Astrocyte (in vitro differentiated cells and primary cell): ENCODE data around the gene RUNDC1. TPM values are rescaled to one million over a fixed set of nuclear protein-coding genes. Genes with fewer than 3 reads are reported as not detected.

ENCODE experiments used
- DNase-seq: peaks from one replicate; pipeline ENCODE4 v3.0.0-alpha.2; 2010; ENCODE audit warnings: low read depth
- FAIRE-seq: peaks from 2 replicates; lab custom pipeline; 2011; peaks lifted over from hg19 to GRCh38; lab: Jason Lieb, UNC
- H2AFZ ChIP-seq: 2 replicates; pipeline ENCODE4 v1.6.0; 2012; ENCODE audit warnings: low read depth, low read length, inconsistent platforms
- H3K27ac ChIP-seq: 2 replicates; pipeline ENCODE4 v1.5.1; 2011; ENCODE audit warnings: low read depth, low read length, inconsistent platforms
- H3K27me3 ChIP-seq: 2 replicates; pipeline ENCODE4 v1.6.0; 2011; ENCODE audit warnings: low read length, inconsistent platforms; ENCODE audit not compliant: insufficient read depth
- H3K36me3 ChIP-seq: 2 replicates; pipeline ENCODE4 v1.5.1; 2011; ENCODE audit warnings: low read length, inconsistent platforms; ENCODE audit not compliant: insufficient read depth
- H3K4me1 ChIP-seq: 2 replicates; pipeline ENCODE4 v1.5.1; 2011; ENCODE audit warnings: low read length, inconsistent platforms; ENCODE audit not compliant: insufficient read depth
- H3K4me2 ChIP-seq: 2 replicates; pipeline ENCODE4 v1.6.0; 2012; ENCODE audit warnings: low read length, inconsistent platforms
- H3K4me3 ChIP-seq: 2 replicates; pipeline ENCODE4 v1.5.1; 2011; ENCODE audit warnings: low read depth, mild to moderate bottlenecking, low read length, inconsistent platforms; ENCODE audit not compliant: insufficient read depth
- H3K79me2 ChIP-seq: 2 replicates; pipeline ENCODE4 v1.6.0; 2012; ENCODE audit warnings: mild to moderate bottlenecking, low read length, inconsistent platforms; ENCODE audit not compliant: insufficient read depth
- H3K9ac ChIP-seq: 2 replicates; pipeline ENCODE4 v1.6.0; 2012; ENCODE audit warnings: mild to moderate bottlenecking, low read length, inconsistent platforms
- H3K9me3 ChIP-seq: 2 replicates; pipeline ENCODE4 v1.5.1; 2012; ENCODE audit warnings: low read depth, mild to moderate bottlenecking, low read length, inconsistent platforms; ENCODE audit not compliant: insufficient read depth
- H4K20me1 ChIP-seq: 2 replicates; pipeline ENCODE4 v1.6.0; 2012; ENCODE audit warnings: low read length, inconsistent platforms; ENCODE audit not compliant: insufficient read depth
- H3K27ac Mint-ChIP-seq: one replicate; pipeline ENCODE4 v1.8.0; 2021; ENCODE audit warnings: mild to moderate bottlenecking, mixed read lengths; ENCODE audit not compliant: unreplicated experiment
- H3K27me3 Mint-ChIP-seq: one replicate; pipeline ENCODE4 v1.8.0; 2021; ENCODE audit warnings: low read depth, mixed read lengths; ENCODE audit not compliant: unreplicated experiment
- H3K36me3 Mint-ChIP-seq: one replicate; pipeline ENCODE4 v1.8.0; 2021; ENCODE audit warnings: low read depth, mixed read lengths; ENCODE audit not compliant: unreplicated experiment
- H3K4me1 Mint-ChIP-seq: one replicate; pipeline ENCODE4 v1.8.0; 2021; ENCODE audit warnings: low read depth, mixed read lengths; ENCODE audit not compliant: unreplicated experiment
- H3K4me3 Mint-ChIP-seq: one replicate; pipeline ENCODE4 v1.8.0; 2021; ENCODE audit warnings: mild to moderate bottlenecking, moderate library complexity, mixed read lengths; ENCODE audit not compliant: unreplicated experiment
- H3K9me3 Mint-ChIP-seq: one replicate; pipeline ENCODE4 v1.8.0; 2021; ENCODE audit warnings: mild to moderate bottlenecking, mixed read lengths; ENCODE audit not compliant: unreplicated experiment
- CTCF ChIP-seq: IDR thresholded peaks from 2 replicates; pipeline ENCODE4 v1.5.1; 2011; ENCODE audit warnings: low read depth, mild to moderate bottlenecking, inconsistent platforms, low read length, moderate library complexity; ENCODE audit not compliant: insufficient read depth
- EZH2 ChIP-seq: IDR thresholded peaks from 2 replicates; pipeline ENCODE4 v1.6.1; 2012; ENCODE audit warnings: mild to moderate bottlenecking, low read length, inconsistent platforms; ENCODE audit not compliant: insufficient read depth
- total RNA-seq: library from RNA; stranded (reverse); gene quantifications from 2 replicates; pipeline ENCODE4 v1.2.1, GENCODE V29; 2021

RUNDC1 gene
- total RNA-seq, 1 donor from 2014 or later: 13.8 TPM

- Mint-ChIP-seq H3K27me3 (no peaks in the 10 kb centered on the region), H3K4me1 (peaks cover 43% of the 10 kb centered on the region), H3K4me3 (peak overlapping the region; percentile 97), H3K27ac (peak overlapping the region; percentile 77), H3K9me3 (no peaks in the 10 kb centered on the region), H3K36me3 (peaks cover 11% of the 10 kb centered on the region)
- Histone ChIP-seq H3K9me3 (no peaks in the 10 kb centered on the region), H3K9ac (no peak overlapping the region), H3K27ac (no peak overlapping the region), H3K27me3 (no peaks in the 10 kb centered on the region), H4K20me1 (peaks cover 29% of the 10 kb centered on the region), H3K4me2 (peak overlapping the region; percentile 90), H3K79me2 (peaks cover 42% of the 10 kb centered on the region), H3K4me1 (peaks cover 23% of the 10 kb centered on the region), H2AFZ (no peak overlapping the region), H3K36me3 (peaks cover 8% of the 10 kb centered on the region), H3K4me3 (no peak overlapping the region)
- FAIRE-seq: no peak
- DNase-seq: no peak
- TF ChIP-seq CTCF: no peak
- TF ChIP-seq EZH2: no peak
Measured at GRCh38 chr17:43019418-43019817, 39.1 kb downstream of the RUNDC1 start.

GRCh38 chr17:43020030-43020621 lies 39.8 kb downstream of the RUNDC1 start:
- Mint-ChIP-seq H3K9me3 (no peaks in the 10 kb centered on the region), H3K36me3 (peaks cover 11% of the 10 kb centered on the region), H3K4me3 (peak overlapping the region; percentile 97), H3K27ac (peak overlapping the region; percentile 77), H3K27me3 (no peaks in the 10 kb centered on the region), H3K4me1 (peaks cover 37% of the 10 kb centered on the region)
- peaks cover 28% of the 10 kb centered on the region for H3K4me1 ChIP-seq
- H3K4me3 ChIP-seq: no peak overlapping the region
- no peak for TF ChIP-seq EZH2
- TF ChIP-seq CTCF: no peak
- FAIRE-seq: no peak
- H3K36me3 ChIP-seq: peaks cover 6% of the 10 kb centered on the region
- no peak overlapping the region for H3K27ac ChIP-seq
- no peak for DNase-seq
- no peak overlapping the region for H3K9ac ChIP-seq
- no peak overlapping the region for H2AFZ ChIP-seq
- H3K79me2 ChIP-seq: peaks cover 42% of the 10 kb centered on the region
- H3K9me3 ChIP-seq: no peaks in the 10 kb centered on the region
- peak overlapping the region; percentile 90 for H3K4me2 ChIP-seq
- no peaks in the 10 kb centered on the region for H3K27me3 ChIP-seq
- peaks cover 26% of the 10 kb centered on the region for H4K20me1 ChIP-seq
